ENCODE data around the gene HUNK.

HUNK gene

DNA sequence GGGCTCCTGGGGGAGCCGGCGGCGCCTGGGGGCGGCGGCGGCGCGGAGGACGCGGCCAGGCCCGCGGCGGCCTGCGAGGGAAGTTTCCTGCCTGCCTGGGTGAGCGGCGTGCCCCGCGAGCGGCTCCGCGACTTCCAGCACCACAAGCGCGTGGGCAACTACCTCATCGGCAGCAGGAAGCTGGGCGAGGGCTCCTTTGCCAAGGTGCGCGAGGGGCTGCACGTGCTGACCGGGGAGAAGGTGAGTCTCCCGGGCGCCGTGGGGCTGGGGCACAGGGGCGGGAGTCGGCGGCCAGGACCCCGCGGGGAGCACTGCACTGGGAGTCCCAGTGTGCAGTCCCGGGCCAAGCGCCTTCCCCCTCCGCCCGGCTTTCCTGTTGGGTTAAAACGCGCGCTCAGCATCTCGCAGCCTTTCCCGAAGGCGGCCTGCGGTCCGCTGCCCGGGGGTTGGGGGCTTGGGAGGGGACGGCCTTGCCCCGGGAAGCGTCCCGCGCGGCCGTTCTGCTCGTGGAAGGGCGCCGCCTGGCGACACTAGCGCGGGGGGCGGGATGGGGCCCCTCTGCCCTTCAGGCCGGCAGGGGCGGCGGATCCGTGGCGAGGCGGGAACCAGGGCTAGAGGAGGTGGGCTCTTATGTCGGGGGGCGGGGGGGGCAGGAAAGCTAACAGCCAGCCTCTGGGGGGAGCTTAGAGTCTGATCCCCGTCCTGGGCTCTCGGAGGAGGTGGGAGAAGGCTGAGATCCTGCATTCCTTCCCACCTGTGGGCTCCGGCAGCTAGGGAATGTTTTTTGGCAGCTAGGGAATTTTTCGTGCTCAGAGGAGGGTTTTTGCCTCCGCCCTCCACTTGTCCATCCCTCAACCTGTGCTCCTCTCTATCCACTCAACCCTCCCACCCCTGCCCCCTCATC lies 1.1 kb downstream of the HUNK start:
- H3K27me3 ChIP-seq (ENCODE audit: insufficient read depth, low read length) = no peaks in the 10 kb centered on the region
- H3K18ac ChIP-seq (ENCODE audit: low read length) = peak overlapping the region; percentile 86
- peak overlapping the region; percentile 38 for H2BK5ac ChIP-seq (ENCODE audit: low read depth, low read length, poor library complexity)
- peaks cover 2% of the 10 kb centered on the region for H3K79me2 ChIP-seq (ENCODE audit: control insufficient read depth, insufficient read depth, low read length, poor library complexity)
- peak overlapping the region; percentile 89 for H4K8ac ChIP-seq (ENCODE audit: low read depth, low read length)
- peak overlapping the region; percentile 62 for H3K4ac ChIP-seq (ENCODE audit: low read depth, low read length)
- peaks cover 13 to 22% of the 10 kb centered on the region in 2 experiments for H3K4me1 ChIP-seq (ENCODE audit: control insufficient read depth in 1 of 2, insufficient read depth in 2 of 2, low read length in 2 of 2)
- no peaks in the 10 kb centered on the region for H3K9me3 ChIP-seq (ENCODE audit: insufficient read depth, low read depth, low read length)
- H2BK12ac ChIP-seq (ENCODE audit: low read length) = peak overlapping the region; percentile 53
- no peak overlapping the region for H3K9ac ChIP-seq (ENCODE audit: low read length)
- H4K12ac ChIP-seq (ENCODE audit: low read depth, low read length) = peak overlapping the region; percentile 63
- no peak overlapping the region for H2AK5ac ChIP-seq (ENCODE audit: low read length)
- H3K14ac ChIP-seq (ENCODE audit: low read length) = peak overlapping the region; percentile 80
- H4K91ac ChIP-seq (ENCODE audit: low read depth, low read length) = peak overlapping the region; percentile 82
- H3K23ac ChIP-seq (ENCODE audit: low read length) = no peak overlapping the region
- peak overlapping the region; percentile 67 for H3K4me2 ChIP-seq (ENCODE audit: low read length)
- peak overlapping the region; percentile 78 for H2AFZ ChIP-seq (ENCODE audit: insufficient read depth, low read length, poor library complexity)
- no peaks in the 10 kb centered on the region for H3K36me3 ChIP-seq (ENCODE audit: control insufficient read depth in 1 of 2, insufficient read depth in 2 of 2, low read length in 2 of 2)
- H3K79me1 ChIP-seq (ENCODE audit: low read length) = peaks cover 4% of the 10 kb centered on the region
- no CpG with 5 or more reads among the region's 77 CpGs for WGBS (ENCODE audit: extremely low coverage, insufficient coverage, insufficient read length)
- H3K4me3 ChIP-seq (ENCODE audit: low read depth, low read length) = peak overlapping the region; percentile 72
- peak overlapping the region; percentile 26 for H2BK120ac ChIP-seq (ENCODE audit: insufficient read depth, low read length, poor library complexity)
- no peak overlapping the region for H3K27ac ChIP-seq (ENCODE audit: low read depth, low read length)
- peak in 1 of 2 donors; percentile 73 for DNase-seq

GRCh38 chr21:31874812-31875212 lies 2.0 kb downstream of the HUNK start:
- H3K4me1 ChIP-seq (ENCODE audit: control insufficient read depth in 1 of 2, insufficient read depth in 2 of 2, low read length in 2 of 2) = peaks cover 13 to 22% of the 10 kb centered on the region in 2 experiments

GRCh38 chr21:31875496-31876015 lies 2.7 kb downstream of the HUNK start:
- Histone ChIP-seq H3K9ac (ENCODE audit: low read length) (no peak overlapping the region), H3K14ac (ENCODE audit: low read length) (no peak overlapping the region), H3K4me3 (ENCODE audit: low read depth, low read length) (no peak overlapping the region), H2BK120ac (ENCODE audit: insufficient read depth, low read length, poor library complexity) (no peak overlapping the region), H3K79me2 (ENCODE audit: control insufficient read depth, insufficient read depth, low read length, poor library complexity) (peaks cover 2% of the 10 kb centered on the region), H3K4ac (ENCODE audit: low read depth, low read length) (no peak overlapping the region), H4K8ac (ENCODE audit: low read depth, low read length) (no peak overlapping the region), H4K12ac (ENCODE audit: low read depth, low read length) (no peak overlapping the region), H3K23ac (ENCODE audit: low read length) (no peak overlapping the region), H3K36me3 (ENCODE audit: control insufficient read depth in 1 of 2, insufficient read depth in 2 of 2, low read length in 2 of 2) (no peaks in the 10 kb centered on the region), H3K9me3 (ENCODE audit: insufficient read depth, low read depth, low read length) (no peaks in the 10 kb centered on the region), H2BK5ac (ENCODE audit: low read depth, low read length, poor library complexity) (no peak overlapping the region), H3K4me1 (ENCODE audit: control insufficient read depth in 1 of 2, insufficient read depth in 2 of 2, low read length in 2 of 2) (peaks cover 13 to 22% of the 10 kb centered on the region in 2 experiments), H3K4me2 (ENCODE audit: low read length) (no peak overlapping the region), H2AFZ (ENCODE audit: insufficient read depth, low read length, poor library complexity) (no peak overlapping the region), H2AK5ac (ENCODE audit: low read length) (no peak overlapping the region), H2BK12ac (ENCODE audit: low read length) (no peak overlapping the region), H3K79me1 (ENCODE audit: low read length) (peaks cover 4% of the 10 kb centered on the region), H4K91ac (ENCODE audit: low read depth, low read length) (no peak overlapping the region), H3K27me3 (ENCODE audit: insufficient read depth, low read length) (no peaks in the 10 kb centered on the region), H3K27ac (ENCODE audit: low read depth, low read length) (no peak overlapping the region), H3K18ac (ENCODE audit: low read length) (no peak overlapping the region)
- DNase-seq = peak in 1 of 2 donors; percentile 36
- WGBS (ENCODE audit: extremely low coverage, insufficient coverage, insufficient read length) = no CpG with 5 or more reads among the region's 21 CpGs

More at GRCh38 chr21:31874812-31875212, 2.0 kb downstream of the HUNK start:
- Histone ChIP-seq H3K4ac (ENCODE audit: low read depth, low read length) (no peak overlapping the region), H3K4me2 (ENCODE audit: low read length) (peak overlapping the region; percentile 49), H2BK5ac (ENCODE audit: low read depth, low read length, poor library complexity) (no peak overlapping the region), H3K9ac (ENCODE audit: low read length) (no peak overlapping the region), H3K27ac (ENCODE audit: low read depth, low read length) (no peak overlapping the region), H4K91ac (ENCODE audit: low read depth, low read length) (no peak overlapping the region), H2AFZ (ENCODE audit: insufficient read depth, low read length, poor library complexity) (no peak overlapping the region), H3K79me2 (ENCODE audit: control insufficient read depth, insufficient read depth, low read length, poor library complexity) (peaks cover 2% of the 10 kb centered on the region), H4K12ac (ENCODE audit: low read depth, low read length) (no peak overlapping the region), H3K4me3 (ENCODE audit: low read depth, low read length) (no peak overlapping the region), H3K9me3 (ENCODE audit: insufficient read depth, low read depth, low read length) (no peaks in the 10 kb centered on the region), H2AK5ac (ENCODE audit: low read length) (no peak overlapping the region), H3K36me3 (ENCODE audit: control insufficient read depth in 1 of 2, insufficient read depth in 2 of 2, low read length in 2 of 2) (no peaks in the 10 kb centered on the region), H3K18ac (ENCODE audit: low read length) (no peak overlapping the region), H3K79me1 (ENCODE audit: low read length) (peaks cover 4% of the 10 kb centered on the region), H2BK120ac (ENCODE audit: insufficient read depth, low read length, poor library complexity) (no peak overlapping the region), H2BK12ac (ENCODE audit: low read length) (no peak overlapping the region), H4K8ac (ENCODE audit: low read depth, low read length) (no peak overlapping the region), H3K14ac (ENCODE audit: low read length) (no peak overlapping the region), H3K27me3 (ENCODE audit: insufficient read depth, low read length) (no peaks in the 10 kb centered on the region), H3K23ac (ENCODE audit: low read length) (no peak overlapping the region)
- WGBS (ENCODE audit: extremely low coverage, insufficient coverage, insufficient read length) = no CpG with 5 or more reads among the region's 12 CpGs
- peak in 1 of 2 donors; percentile 12 for DNase-seq

- Histone ChIP-seq H3K23ac (ENCODE audit: low read length) (no peak overlapping the region), H3K4ac (ENCODE audit: low read depth, low read length) (no peak overlapping the region), H3K9ac (ENCODE audit: low read length) (no peak overlapping the region), H2BK5ac (ENCODE audit: low read depth, low read length, poor library complexity) (no peak overlapping the region), H2AFZ (ENCODE audit: insufficient read depth, low read length, poor library complexity) (no peak overlapping the region), H3K27ac (ENCODE audit: low read depth, low read length) (no peak overlapping the region), H3K14ac (ENCODE audit: low read length) (no peak overlapping the region), H3K4me1 (ENCODE audit: control insufficient read depth in 1 of 2, insufficient read depth in 2 of 2, low read length in 2 of 2) (peaks cover 9 to 17% of the 10 kb centered on the region in 2 experiments), H2AK5ac (ENCODE audit: low read length) (no peak overlapping the region), H3K4me2 (ENCODE audit: low read length) (no peak overlapping the region), H3K79me2 (ENCODE audit: control insufficient read depth, insufficient read depth, low read length, poor library complexity) (peaks cover 2% of the 10 kb centered on the region), H4K91ac (ENCODE audit: low read depth, low read length) (no peak overlapping the region), H4K12ac (ENCODE audit: low read depth, low read length) (no peak overlapping the region), H3K9me3 (ENCODE audit: insufficient read depth, low read depth, low read length) (no peaks in the 10 kb centered on the region), H3K27me3 (ENCODE audit: insufficient read depth, low read length) (no peaks in the 10 kb centered on the region), H2BK120ac (ENCODE audit: insufficient read depth, low read length, poor library complexity) (no peak overlapping the region), H4K8ac (ENCODE audit: low read depth, low read length) (no peak overlapping the region), H3K18ac (ENCODE audit: low read length) (no peak overlapping the region), H2BK12ac (ENCODE audit: low read length) (no peak overlapping the region), H3K36me3 (ENCODE audit: control insufficient read depth in 1 of 2, insufficient read depth in 2 of 2, low read length in 2 of 2) (no peaks in the 10 kb centered on the region), H3K4me3 (ENCODE audit: low read depth, low read length) (no peak overlapping the region), H3K79me1 (ENCODE audit: low read length) (peaks cover 4% of the 10 kb centered on the region)
- no CpG with 5 or more reads among the region's 5 CpGs for WGBS (ENCODE audit: extremely low coverage, insufficient coverage, insufficient read length)
- DNase-seq = peak in 1 of 2 donors; percentile 45
These were observed 4.7 kb downstream of the HUNK start for GRCh38 chr21:31877463-31877957.

Measured in trophoblast cell (in vitro differentiated cells and primary cell).